GM19328 (cell line): Measurements from ENCODE around the gene FAM171A2.
"Not testable (repeated sequence)": the region's sequence is repeated elsewhere in the genome, so short reads cannot be mapped to it uniquely, and the experiment has no call there.

Experiments used
- ATAC-seq: cut with Tn5 transposase; IDR thresholded peaks from one replicate; pipeline ENCODE4 v1.9.1; 2021; ENCODE audit warnings: mild to moderate bottlenecking, moderate library complexity; ENCODE audit not compliant: unreplicated experiment

Gene FAM171A2

DNA sequence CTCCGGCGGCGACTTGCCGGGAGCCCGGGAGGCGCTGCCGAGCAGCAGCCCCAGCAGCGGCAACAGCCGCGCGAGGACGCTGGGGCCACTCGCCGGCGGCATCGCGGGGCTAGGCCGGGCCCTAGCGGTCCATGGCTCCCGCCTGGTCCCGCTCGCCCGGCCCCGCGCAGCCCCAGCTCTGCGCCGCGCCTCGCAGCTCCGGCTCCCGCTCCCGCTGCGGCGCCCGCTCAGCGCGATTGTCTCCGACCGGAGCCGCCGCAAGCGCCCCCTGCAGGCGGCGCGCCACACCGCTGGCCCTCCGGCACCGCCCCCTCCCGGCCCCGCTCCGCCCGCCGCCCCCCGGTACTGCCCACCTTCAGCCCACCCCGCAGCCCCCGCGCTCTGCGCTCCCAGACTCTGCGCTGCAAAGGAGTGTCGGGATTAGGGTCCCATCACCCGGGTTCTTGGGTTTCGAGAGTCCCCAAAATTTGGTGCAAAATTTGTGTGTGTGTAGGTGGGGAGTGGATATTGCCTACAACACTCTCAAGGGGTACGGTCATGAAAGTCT lies at the start of gene FAM171A2:
TSS of gene FAM171A2 (minus strand) at position 241 of the 547 bp plus-strand sequence. CDS start at position 102, 139 bp downstream.
- no peak for ATAC-seq

DNA sequence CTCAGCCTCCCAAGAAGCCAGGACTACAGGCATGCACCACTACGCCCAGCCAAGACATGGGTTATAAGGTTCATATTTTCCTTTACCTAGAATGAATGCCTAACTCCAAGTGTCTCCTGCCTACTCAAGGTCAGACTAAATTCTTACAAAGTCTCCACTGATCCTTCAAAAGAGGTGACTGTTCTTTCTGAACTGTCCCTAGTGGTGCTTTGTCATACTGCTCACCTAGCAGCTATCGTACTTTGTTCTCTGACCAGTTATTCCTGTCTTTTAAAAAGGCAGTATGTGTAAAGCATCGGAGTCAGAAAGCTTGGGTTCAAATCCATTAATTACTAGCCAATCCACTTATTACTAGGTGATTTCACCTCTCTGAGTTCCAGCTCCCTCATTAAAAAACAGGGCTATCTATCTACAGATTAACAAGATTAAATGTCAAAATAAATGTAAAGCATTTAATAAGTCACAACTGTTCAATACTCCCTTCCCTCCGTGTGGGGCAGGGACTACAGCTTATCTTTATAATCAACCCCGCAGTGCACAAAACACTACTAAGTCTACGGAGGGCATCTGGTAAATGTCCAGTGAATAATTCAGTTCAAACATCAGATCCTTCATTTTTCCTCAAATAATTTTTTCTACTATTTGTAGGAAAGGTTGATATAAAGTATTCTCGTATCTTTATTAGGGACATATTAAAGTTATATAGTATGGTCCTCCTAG lies 45.8 kb upstream of the FAM171A2 start:
- ATAC-seq = no peak

DNA sequence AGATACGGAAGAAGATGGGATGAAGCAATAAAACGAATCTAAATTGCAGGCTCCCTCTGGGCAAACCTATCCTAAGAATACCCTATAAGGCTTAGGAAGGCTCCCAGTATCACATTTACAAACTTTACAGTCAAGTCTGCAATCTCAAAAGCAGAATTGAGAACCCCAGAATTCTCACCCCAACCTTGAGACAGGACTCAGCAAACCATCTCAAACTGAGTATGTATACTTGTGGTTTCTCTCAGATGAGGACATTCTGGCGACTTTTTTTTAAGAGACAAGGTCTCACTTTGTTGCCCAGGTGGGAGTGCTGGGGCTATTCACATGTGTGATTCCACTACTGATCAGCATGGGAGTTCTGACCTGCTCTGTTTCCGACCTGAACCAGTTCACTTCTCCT lies 45.1 kb upstream of the FAM171A2 start:
- no peak for ATAC-seq

DNA sequence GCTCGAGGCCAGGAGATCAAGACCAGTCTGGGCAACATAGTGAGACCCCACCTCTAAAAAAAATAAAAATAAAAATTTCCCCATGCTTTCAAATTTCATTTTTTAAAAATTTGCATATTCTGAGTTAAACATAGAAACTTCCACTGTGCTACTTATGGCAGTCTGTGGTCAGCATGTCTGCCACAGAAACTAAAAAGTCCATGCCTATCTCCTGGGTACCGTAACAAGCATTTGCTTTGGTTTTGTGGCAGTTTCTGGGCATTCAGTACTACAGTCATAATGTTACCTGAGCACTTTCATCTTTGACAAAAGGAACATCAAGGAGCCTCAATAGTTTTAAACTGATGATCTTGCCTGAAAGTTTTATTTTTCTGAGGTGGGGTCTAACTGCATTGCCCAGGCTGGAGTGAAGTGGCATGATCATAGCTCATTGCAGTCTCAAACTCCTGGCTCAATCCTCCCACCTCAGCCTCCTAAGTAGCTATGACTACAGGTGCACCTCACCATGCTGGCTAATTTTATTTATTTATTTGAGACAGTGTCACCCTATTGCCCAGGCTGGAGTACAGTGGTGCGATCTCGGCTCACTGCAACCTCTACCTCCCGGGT lies 39.0 kb upstream of the FAM171A2 start:
- ATAC-seq = no peak

DNA sequence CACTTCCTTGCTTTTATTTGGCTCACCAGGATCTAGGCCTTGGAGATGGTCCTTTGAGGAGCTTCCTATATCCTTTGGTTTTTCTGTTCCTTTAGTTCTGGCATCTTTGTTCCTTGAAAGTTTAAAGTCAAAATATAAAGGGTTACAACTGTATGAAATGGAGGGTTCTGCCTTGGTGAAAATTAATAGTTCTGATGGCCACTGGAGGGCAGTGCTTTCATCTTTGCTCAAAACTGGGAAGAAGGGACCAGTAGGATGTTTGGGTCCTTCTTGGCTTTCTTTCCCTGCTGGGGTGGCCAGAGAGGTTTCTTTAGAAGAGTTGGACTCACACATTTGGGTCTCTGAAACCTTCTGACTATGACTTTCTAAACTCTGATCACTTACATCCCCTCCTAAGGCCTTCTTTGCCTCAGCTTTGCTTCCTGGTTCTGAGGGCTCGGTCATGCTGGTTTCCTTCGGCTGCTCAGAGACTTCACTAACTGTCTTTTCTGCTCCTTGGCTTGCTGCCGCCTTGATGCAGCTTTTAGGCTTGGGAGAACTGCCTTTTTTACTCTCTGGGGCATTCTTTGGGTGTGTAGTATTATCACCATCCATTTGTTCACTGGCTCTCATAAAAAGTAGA lies 36.7 kb upstream of the FAM171A2 start:
- no peak for ATAC-seq

DNA sequence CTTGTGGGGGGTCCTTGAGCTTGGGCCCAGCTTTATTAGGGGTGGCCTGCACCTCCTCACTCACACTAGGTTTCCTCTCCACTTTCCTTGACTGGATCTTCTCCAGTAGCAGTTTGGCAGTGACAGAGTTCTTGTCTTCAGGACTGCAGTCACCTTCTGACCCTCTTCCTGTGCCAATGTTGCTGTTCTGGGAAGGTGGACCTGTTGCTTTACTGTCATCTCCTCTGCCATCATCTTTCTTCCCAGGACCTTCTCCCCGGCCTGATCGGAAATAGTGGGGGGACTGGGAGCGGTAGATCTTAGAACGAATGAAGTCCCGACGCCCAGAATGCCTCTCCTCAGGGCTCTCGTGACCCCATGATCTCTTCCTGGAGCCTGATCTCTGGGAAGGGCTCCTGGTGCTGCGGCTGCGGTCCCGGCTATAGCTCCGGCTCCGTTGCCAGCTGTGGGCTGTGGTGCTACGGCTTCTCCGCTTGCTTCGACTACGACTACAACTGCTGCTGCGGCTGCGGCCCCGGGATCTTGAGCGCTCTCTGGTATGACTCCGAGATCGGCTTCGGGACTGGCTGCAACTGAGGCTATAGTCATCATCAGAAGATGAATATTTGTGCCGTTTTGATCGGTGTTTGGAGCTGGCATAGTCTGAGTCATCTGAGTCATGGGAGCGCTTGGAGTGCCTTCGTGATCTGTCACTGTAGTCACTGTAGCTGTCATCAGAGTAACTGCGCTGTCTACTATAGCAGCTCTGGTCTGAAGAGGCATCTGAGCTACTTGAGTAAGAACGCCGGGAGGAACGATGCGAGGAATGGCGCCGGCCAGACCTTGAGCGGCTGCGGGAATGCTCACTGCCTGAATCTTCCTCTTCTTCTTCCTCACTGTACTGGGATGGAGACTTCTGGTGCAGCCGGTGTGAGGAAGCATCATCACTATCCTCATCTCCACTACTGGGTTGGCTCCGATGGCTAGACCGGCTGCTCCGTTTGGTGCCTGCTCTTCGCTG lies 35.3 kb upstream of the FAM171A2 start:
- no peak for ATAC-seq

DNA sequence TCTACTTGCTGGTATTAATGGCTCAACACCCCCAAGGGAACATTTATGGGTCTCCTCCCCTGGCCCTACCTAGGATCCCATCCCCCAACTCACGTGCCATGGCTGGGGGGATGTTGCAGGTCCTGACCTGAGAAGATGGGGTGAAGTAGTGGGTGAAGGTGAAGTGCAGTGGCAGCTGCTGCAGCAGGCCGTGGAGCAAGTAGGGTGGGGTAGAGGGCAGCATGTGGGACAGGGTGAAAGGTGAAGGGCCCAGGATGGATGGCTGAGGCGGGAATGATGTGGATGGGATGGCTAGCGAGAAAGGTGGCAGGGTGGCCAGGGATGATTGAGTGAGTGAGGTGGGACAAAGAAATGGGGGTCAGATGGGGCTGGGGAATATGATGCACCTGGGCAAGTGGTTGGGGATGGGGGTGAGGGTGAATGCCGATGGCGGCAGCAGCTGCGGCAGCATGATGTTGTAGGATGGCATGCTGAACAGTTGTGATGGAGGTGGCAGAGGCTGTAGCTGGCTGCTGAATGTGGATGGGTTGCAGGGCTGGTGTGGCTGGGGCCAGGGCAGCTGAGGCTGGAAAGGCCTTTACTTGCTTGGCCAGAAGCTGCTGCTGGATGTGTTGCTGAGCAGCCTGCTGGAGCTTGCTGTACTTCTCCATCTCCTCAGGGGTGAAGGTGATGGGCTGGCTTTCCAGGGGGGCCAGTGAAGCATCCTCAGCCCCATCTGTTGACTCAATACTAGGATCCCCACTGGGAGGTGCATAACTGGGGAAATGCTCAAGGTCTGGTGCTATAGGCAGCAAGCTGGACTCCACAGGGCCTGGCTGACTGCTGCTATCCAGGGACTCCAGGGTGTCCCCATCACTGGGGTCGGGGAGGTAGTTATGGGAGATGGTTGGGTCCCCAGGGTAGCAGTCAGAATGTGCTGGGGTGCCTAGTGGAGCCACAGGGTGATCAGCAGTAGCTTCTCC lies 34.1 kb upstream of the FAM171A2 start:
- ATAC-seq = no peak

DNA sequence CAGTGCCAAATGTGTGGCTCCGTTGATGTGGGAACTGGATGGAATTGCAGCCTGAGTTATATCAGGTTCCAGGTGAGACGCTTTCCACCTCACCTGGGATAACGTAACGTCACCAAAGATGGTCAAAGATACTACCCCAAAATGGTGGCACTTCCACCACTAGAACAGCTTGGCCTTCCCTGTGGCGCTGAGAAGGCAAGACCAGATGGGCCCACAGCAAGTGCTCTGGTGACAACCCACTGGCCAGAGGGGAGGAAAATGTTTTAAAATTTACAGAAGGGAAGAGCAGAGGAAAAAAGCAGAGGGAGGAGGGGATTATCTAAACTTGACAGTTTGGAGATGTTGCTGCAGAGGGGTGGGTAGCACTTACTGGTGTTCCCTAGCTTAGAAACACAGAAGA lies 33.3 kb upstream of the FAM171A2 start:
- no peak for ATAC-seq

DNA sequence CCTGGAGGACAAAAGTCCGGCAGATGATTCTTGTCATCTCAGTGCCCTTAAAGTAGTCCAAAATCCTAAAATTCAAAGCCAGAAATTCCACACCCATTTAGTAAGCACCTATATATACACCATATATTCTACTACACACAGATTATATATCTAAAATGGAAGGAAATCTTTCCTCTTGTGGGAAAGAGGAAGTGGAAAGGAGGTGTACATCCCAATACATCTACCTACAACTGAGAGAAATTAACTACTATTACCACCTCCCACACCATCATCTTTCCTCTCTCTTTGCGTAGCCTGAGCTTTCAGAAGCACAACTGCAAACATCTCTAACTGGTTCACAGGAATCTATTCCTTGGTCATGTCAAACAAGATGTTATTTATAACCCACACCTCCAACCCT lies 31.2 kb upstream of the FAM171A2 start:
- ATAC-seq = no peak

DNA sequence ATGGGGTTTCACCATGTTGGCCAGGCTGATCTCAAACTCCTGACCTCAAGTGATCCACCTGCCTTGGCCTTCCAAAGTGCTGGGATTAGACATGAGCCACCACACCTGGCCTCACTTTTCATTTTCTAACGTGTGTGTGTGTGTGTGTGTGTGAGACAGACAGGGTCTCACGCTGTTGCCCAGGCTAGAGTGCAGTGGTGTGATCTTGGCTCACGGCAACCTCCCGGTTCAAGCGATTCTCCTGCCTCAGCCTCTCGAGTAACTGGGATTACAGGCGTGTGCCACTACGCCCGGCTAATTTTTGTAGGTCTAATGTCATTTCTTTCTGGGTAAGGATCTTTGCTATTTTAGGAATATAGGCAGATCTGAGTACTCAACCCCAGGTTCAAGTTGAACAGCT lies 30.5 kb upstream of the FAM171A2 start:
- not testable (repeated sequence) for ATAC-seq

DNA sequence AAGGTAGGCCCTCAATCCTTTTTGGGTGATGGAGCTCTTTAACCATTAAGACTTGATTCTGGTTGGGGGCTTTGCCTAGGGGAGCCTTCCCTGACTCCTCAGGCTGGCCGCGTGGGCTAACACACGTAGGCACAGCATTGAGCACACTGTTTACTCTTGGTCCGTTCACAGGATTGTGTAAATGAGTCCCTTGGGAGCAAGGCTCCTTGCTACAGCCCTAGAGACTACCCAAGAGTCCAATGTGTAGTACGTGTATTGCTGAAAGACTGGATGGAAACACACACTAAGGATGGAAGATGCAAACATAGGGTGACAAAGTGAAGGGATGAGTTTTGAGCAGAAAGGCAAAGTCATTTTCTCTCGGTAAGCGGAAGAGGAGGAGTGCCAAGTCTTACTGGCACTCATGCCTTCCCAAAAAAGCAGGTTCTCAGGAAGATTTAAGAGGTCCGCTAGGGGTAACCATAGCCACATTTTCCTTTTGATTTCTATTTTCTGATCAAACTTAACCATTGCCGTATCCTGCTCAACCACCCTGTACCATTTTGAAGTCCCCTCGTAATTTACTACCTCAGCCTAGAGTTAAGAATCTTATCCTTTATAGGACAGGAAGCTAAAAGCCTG lies 26.7 kb upstream of the FAM171A2 start:
- ATAC-seq = no peak

DNA sequence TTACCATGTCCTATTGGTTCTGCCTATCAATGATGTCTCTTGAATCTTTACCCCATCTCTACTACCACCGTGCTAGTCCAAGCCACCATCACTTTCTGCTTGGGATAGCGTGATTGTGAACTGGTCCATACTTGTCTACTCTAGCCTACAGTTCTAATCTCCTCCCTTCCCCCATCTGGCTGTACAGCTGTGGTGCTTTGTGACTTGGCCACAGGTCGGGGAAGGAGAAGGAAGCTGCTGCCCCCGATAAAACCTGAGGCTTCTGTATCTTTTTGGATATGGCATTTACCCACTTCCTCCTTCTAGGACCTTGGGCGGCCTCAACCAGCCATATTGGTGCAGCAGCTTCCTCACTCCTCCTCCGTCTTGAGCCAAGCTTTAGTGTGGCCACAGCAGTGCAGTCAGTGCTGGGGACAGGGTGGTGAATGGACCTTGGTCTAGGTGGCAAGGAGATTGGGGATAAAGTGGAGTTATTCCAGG lies 26.1 kb upstream of the FAM171A2 start:
- no peak for ATAC-seq

DNA sequence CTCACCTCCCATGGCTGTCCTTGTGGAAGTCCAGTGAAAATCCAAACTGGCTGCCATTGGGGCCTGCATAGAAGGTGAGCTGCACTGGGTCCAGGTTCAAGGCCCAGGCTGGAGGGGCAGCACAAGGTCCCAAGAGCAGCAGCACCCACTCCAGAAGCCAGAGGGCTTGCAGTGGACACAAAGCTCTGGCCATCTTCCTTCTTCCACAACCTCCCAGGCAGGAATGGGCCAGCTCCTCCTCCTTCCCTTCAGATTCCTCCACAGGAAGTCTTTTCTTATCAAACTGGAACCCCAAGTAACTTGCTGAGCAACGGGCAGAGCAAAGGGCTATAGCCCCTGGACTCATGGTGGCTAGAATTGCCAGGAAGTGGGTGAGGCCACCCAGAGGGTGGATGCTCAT lies 25.6 kb upstream of the FAM171A2 start, which contains the start of gene ITGA2B:
TSS of gene ITGA2B (minus strand) at position 369 of the 400 bp plus-strand sequence. CDS start at position 193, 176 bp downstream.
- ATAC-seq = no peak

DNA sequence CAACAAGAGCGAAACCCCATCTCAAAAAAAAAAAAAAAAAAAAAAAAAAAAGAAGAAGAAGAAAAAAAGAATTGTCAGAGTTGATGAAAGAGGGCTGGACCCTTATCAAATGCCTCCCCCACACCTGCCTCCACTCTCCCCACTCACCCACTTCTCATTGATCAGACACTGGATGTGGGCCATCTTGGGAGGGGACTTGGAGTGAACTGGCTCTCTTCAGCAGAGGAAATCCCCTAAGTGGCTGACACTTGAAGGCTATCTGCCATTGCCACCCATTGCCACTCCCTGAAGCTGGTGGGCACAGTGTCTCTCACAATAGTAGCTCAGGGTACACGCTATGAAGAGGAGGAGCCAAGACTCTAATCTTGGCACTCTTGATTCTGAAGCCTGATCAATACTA lies 24.2 kb upstream of the FAM171A2 start:
- no peak for ATAC-seq

DNA sequence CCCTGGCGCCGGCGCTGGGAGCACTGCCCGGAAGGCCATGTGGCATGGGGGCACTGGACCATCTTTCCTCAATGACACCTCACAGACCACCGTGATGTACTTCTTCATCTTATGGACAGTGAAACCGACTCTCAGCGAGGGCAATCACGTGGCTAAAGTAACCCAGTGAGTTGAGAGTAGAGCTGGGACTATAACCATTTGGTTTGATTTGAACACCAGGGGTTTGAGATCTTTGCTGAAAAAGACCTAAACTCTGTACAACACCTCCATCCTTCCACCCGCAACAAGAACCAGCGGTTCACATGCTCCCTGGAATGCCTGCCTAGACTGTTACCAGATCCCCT lies 22.5 kb upstream of the FAM171A2 start:
- no peak for ATAC-seq

DNA sequence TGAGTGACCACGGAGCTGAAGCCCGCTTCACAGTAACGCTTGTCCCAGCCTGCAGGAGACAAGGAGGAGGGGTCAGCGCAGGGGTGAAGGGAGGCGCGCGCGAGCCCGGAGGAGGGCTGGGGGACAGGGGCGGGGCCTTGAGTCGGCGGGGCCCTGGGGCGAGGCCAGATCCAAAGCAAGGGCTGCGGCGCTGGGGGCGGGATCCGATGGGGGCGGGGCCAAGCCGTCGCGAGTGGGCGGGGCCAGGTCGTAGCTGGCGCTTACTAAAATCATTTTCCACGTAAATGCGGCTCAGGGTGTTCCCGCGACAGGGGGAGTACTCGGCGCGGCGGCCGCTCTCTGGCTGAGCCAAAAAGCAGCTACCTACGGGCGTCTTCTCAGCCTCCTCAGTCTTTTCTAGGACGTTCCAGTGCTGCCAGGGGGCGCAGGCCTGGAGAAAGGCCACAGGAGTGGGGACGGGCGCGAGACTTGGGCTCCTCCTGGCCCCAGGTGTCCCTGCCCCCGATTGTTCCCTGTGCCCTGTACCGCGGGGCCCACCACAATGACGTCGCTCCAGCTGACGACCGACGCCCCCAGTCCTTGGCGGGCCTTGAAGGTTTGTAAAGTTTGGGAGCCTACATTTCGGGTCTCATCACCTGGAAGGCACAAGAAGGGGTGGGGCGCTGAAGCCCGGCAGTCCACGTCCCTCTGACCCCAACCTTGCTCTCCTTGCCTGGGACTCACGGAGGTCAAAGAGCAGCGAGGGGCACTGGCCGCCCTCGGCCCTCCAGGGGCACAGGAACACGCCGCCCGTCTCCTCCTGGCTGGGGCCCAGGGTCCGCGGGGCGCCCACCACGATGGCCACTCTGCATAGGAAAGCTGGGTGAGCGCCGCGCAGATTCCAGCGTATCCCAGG lies 21.9 kb upstream of the FAM171A2 start:
- no peak for ATAC-seq

DNA sequence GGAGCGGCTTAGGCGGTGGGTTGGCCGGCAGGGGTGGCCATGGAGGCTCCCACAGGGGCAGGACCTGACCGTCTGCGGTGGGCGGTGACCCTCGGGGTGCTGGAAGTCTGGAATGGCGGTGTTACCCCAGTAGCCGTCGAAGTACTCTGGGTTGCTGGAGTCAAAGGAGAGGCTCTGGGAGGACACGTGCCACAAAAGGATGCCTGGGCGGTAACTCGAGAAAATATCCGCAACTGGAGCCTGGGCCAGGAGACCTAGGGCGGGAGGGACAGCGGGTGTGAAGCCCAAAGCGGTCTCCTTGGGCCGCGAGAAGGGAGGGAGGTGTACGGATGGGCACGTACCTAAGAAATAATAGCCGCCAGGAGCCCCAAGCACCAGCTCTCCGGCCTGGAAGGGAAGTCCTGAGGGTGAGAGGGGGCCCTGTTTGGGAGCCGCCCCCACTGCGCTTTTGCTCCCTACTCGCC lies 21.2 kb upstream of the FAM171A2 start:
- ATAC-seq = no peak

DNA sequence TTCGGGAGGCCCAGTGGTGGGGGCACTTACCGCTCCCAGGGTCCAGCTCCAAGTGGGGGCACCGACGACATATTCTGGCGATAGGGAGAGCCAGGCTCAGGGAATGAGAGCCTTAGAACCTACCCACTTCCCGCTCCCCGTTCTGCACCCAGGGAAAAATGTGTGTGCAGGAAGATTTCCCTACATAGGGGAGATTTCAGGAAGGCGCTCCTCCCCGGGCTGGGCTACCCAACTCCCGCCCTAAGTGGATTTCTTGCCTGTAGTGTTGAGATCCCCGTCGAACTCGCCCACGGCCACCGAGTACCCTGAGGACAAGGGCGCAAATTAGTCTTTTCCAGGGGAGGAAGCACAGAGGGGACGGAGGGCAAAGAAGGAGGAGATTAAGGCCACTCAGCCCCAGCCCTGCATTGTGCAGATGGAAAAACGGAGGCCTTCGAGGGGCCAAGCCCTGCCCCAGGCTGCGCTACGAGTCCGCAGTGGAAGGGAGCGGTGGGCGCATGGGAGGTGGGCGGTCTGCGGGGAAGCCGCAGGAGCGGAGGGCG lies 20.7 kb upstream of the FAM171A2 start:
- ATAC-seq = no peak
